Amniotic epithelial cell (primary cell): ENCODE data around the gene ATP2B2.

Source experiments
- DNase-seq: peaks from one replicate; pipeline ENCODE4 v3.0.0-alpha.2; 2010; ENCODE audit warnings: low read depth

The ATP2B2 gene

GRCh38 chr3:10400050-10400748 lies 105.2 kb downstream of the ATP2B2 start:
- no peak for DNase-seq

GRCh38 chr3:10399634-10400033 lies 105.8 kb downstream of the ATP2B2 start:
- DNase-seq: no peak

- DNase-seq: no peak
Observed at GRCh38 chr3:10398341-10398740, 107.0 kb downstream of the ATP2B2 start.

GRCh38 chr3:10397879-10398278 lies 107.5 kb downstream of the ATP2B2 start:
- DNase-seq: no peak

GRCh38 chr3:10396931-10397330 lies 108.5 kb downstream of the ATP2B2 start:
- DNase-seq: no peak

GRCh38 chr3:10396083-10396482 lies 109.3 kb downstream of the ATP2B2 start:
- DNase-seq: no peak

- DNase-seq: no peak
Observed at GRCh38 chr3:10395671-10396070, 109.7 kb downstream of the ATP2B2 start.

- no peak for DNase-seq
Observed at GRCh38 chr3:10395196-10395595, 110.2 kb downstream of the ATP2B2 start.

- DNase-seq: no peak
Observed at GRCh38 chr3:10394491-10395025, 110.8 kb downstream of the ATP2B2 start.

GRCh38 chr3:10393514-10393913 lies 111.9 kb downstream of the ATP2B2 start:
- DNase-seq: no peak

- DNase-seq: no peak
Observed at GRCh38 chr3:10392906-10393461, 112.4 kb downstream of the ATP2B2 start.

- DNase-seq: no peak
Observed at GRCh38 chr3:10392244-10392643, 113.1 kb downstream of the ATP2B2 start.

GRCh38 chr3:10391391-10391790 lies 114.0 kb downstream of the ATP2B2 start:
- no peak for DNase-seq

GRCh38 chr3:10390641-10391373 lies 114.6 kb downstream of the ATP2B2 start:
- DNase-seq: no peak

- no peak for DNase-seq
Observed at GRCh38 chr3:10389995-10390394, 115.4 kb downstream of the ATP2B2 start.

GRCh38 chr3:10389339-10389738 lies 116.0 kb downstream of the ATP2B2 start:
- DNase-seq: no peak

- no peak for DNase-seq
Observed at GRCh38 chr3:10387881-10388609, 117.3 kb downstream of the ATP2B2 start.

- no peak for DNase-seq
Observed at GRCh38 chr3:10386121-10386520, 119.3 kb downstream of the ATP2B2 start.

GRCh38 chr3:10384541-10385360 lies 120.6 kb downstream of the ATP2B2 start:
- no peak for DNase-seq

GRCh38 chr3:10383850-10384248 lies 121.5 kb downstream of the ATP2B2 start:
- DNase-seq: no peak
